ENCODE data around the gene PARD3B. TPM values are rescaled to one million over a fixed set of nuclear protein-coding genes. Genes with fewer than 3 reads are reported as not detected.

The PARD3B gene
- total RNA-seq, 1 experiment from 2014 or later = 6.4 TPM

- Histone ChIP-seq H2AFZ (ENCODE audit: low read length) (no peak overlapping the region), H3K23me2 (ENCODE audit: insufficient read length, low read depth, low read length, poor library complexity, severe bottlenecking) (no peaks in the 10 kb centered on the region), H4K8ac (replicated peaks; ENCODE audit: insufficient read length, low read depth, low read length) (no peak overlapping the region), H3K23ac (ENCODE audit: insufficient read length, low read depth, low read length) (no peak overlapping the region), H2AK5ac (ENCODE audit: insufficient read length, low read length) (no peak overlapping the region), H3K18ac (ENCODE audit: insufficient read length, low read depth, low read length) (no peak overlapping the region), H2BK15ac (ENCODE audit: low read depth, low read length) (no peak overlapping the region), H3K4ac (ENCODE audit: low read depth, low read length) (no peak overlapping the region), H3K4me2 (ENCODE audit: insufficient read depth, insufficient read length, low read length) (no peak overlapping the region), H3K4me1 (ENCODE audit: insufficient read depth, low read length) (no peaks in the 10 kb centered on the region), H3K14ac (ENCODE audit: insufficient read depth, low read length) (no peak overlapping the region), H3K56ac (ENCODE audit: insufficient read length, low read depth, low read length) (no peak overlapping the region), H3K27me3 (ENCODE audit: insufficient read depth, low read length) (no peaks in the 10 kb centered on the region), H2BK20ac (ENCODE audit: low read depth, low read length, poor library complexity, severe bottlenecking) (no peak overlapping the region), H4K5ac (ENCODE audit: insufficient read length, low read depth, low read length) (no peak overlapping the region), H3K9me3 (ENCODE audit: control insufficient read depth, low read depth, low read length) (no peaks in the 10 kb centered on the region), H3K27ac (ENCODE audit: insufficient read length, low read depth, low read length) (no peak overlapping the region), H4K20me1 (ENCODE audit: control insufficient read depth, insufficient read depth, insufficient read length) (no peaks in the 10 kb centered on the region), H3T11ph (ENCODE audit: low read length) (no peak overlapping the region), H3K79me2 (ENCODE audit: insufficient read depth, low read length) (no peaks in the 10 kb centered on the region), H2BK5ac (ENCODE audit: insufficient read length, low read length) (no peak overlapping the region), H2BK12ac (ENCODE audit: insufficient read length, low read depth, low read length) (no peak overlapping the region), H3K9ac (ENCODE audit: extremely low read depth, insufficient read length, low read length) (no peak overlapping the region), H3K79me1 (ENCODE audit: insufficient read depth, low read depth, low read length, poor library complexity, severe bottlenecking) (no peaks in the 10 kb centered on the region), H2BK120ac (ENCODE audit: low read depth, low read length, poor library complexity, severe bottlenecking) (no peak overlapping the region), H4K91ac (ENCODE audit: insufficient read length, low read depth, low read length) (no peak overlapping the region)
- H3K27ac Mint-ChIP-seq = 0 out of 7 replicates have a peak overlapping the region, but pooled peaks of 1 of the 3 experiments have one; percentile 27
- no CpG with 5 or more reads among the region's 3 CpGs for WGBS (ENCODE audit: extremely low coverage, insufficient read length, low lambda C conversion rate)
- no peaks in the 10 kb centered on the region for H3K27me3 Mint-ChIP-seq (ENCODE audit: low read depth)
- H3K4me3 Mint-ChIP-seq = no peak overlapping the region
- no peaks in the 10 kb centered on the region for H3K36me3 Mint-ChIP-seq (ENCODE audit: insufficient read depth in 1 of 3, low read depth in 3 of 3)
- no peaks in the 10 kb centered on the region for H3K4me1 Mint-ChIP-seq
- no peak for DNase-seq
- no peak for TF ChIP-seq CTCF (conservative IDR thresholded peaks at IDR 0.05)
- H3K9me3 Mint-ChIP-seq = no peaks in the 10 kb centered on the region
Measured at GRCh38 chr2:205405752-205406151, 860.5 kb downstream of the PARD3B start.

Data from H9 (cell line).